Activated CD8-positive, alpha-beta memory T cell treated with anti-CD3 and anti-CD28 coated beads for 36 hours (primary cell): Measurements from ENCODE around the gene CARMIL1. TPM values are rescaled to one million over a fixed set of nuclear protein-coding genes. Genes with fewer than 3 reads are reported as not detected.

Experiments used
- CTCF ChIA-PET: fragments of 350-600 bp; sonication (Branson Sonifier 250); formaldehyde crosslinking; loops from one replicate; lab custom pipeline; 2021; ENCODE audit warnings: antibody characterized with exemption; lab: Charles Lee
- POLR2A ChIA-PET: fragments of 350-600 bp; sonication (Branson Sonifier 250); formaldehyde crosslinking; loops from one replicate; lab custom pipeline; 2021; ENCODE audit warnings: antibody characterized with exemption; lab: Charles Lee
- total RNA-seq, 2 experiments: library from RNA; stranded (reverse); gene quantifications; one replicate each; pipeline ENCODE4 v1.2.3, GENCODE V29; 2021

The CARMIL1 gene
- total RNA-seq, 2 experiments from 2014 or later, result 2.0 TPM

- ChIA-PET CTCF (no interaction called here), POLR2A (no interaction called here)
These were observed 45.0 kb downstream of the CARMIL1 start for GRCh38 chr6:25324066-25324762.

GRCh38 chr6:25326126-25326525, 47.0 kb downstream of the CARMIL1 start:
- ChIA-PET CTCF (no interaction called here), POLR2A (no interaction called here)

GRCh38 chr6:25326960-25327359, 47.8 kb downstream of the CARMIL1 start:
- ChIA-PET CTCF (no interaction called here), POLR2A (no interaction called here)

- POLR2A ChIA-PET, result no interaction called here
- CTCF ChIA-PET, result no interaction called here
These were observed 48.3 kb downstream of the CARMIL1 start for GRCh38 chr6:25327432-25327831.

DNA sequence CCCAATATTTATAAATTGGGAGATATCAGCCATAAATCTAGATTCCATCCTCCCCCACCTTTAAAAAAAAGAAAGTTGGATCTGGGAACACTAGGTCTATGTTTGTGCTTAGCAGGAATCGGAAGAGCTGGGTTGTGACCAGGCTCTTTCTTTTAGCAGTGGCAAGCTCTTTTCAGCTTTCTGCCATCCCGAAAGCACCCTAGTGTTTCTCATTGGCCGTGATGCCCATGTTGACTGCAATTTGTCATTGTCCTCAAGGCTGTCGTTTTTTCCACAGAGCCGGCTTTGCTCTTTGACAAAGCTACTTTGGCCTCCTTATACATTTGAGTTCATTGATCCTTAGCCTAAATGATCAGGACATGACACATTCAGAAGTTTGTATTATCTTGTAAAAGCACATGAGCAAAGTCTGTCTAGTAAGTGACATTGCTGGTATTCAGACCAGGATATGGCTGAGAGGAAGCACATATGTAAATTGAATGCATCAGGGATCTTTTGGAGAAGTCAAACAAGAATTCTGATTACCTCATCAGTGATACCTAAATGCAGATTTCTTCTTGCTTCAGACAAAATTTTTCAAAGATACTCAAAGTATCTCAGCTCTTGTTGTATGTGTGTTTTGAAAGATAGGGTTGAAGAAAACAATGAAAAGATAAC, 50.1 kb downstream of the CARMIL1 start:
- CTCF ChIA-PET, result no interaction called here
- POLR2A ChIA-PET, result no interaction called here

- CTCF ChIA-PET, result no interaction called here
- POLR2A ChIA-PET, result no interaction called here
These were observed 50.8 kb downstream of the CARMIL1 start for GRCh38 chr6:25329982-25330381.

- CTCF ChIA-PET, result no interaction called here
- POLR2A ChIA-PET, result no interaction called here
These were observed 51.9 kb downstream of the CARMIL1 start for GRCh38 chr6:25330796-25331685.

DNA sequence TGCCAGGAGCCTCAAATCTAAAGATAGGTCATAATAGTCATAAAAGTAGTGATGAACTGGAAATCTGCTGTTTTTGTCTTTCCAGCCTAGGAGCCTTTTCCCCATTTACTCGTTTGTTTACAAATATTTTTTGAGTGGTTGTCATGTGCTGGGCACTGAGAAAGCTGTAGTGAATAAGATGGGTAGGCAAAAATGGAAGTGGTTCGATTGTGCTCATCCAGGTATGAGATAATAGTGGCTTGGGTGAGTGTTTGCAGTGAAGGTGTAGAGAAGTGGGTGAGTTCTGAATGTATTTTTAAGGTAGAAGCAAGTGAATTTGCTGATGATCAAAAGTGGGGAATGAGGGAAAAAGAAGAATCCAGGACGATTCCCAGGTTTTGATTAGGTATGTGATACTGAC, 53.0 kb downstream of the CARMIL1 start:
- POLR2A ChIA-PET, result no interaction called here
- CTCF ChIA-PET, result no interaction called here

DNA sequence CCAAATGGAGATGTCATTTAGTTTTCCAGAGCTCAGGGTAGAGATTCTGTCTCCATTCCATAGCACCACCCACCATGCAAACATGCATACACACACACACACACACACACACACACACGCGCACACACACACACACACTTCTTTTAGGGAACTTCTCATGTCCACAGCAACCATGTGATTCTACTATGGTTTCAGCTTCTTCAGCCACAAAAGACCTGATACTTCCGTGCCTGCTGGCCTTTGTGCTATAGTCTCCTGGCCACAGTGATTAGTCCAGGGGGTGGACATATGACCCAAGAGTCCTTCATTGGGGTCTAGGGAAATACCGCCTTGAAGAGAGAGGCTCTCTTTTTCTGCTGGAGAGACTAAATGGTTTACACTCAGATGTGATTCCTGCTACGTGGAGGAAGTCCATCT, 53.5 kb downstream of the CARMIL1 start:
- ChIA-PET POLR2A (no interaction called here), CTCF (no interaction called here)

DNA sequence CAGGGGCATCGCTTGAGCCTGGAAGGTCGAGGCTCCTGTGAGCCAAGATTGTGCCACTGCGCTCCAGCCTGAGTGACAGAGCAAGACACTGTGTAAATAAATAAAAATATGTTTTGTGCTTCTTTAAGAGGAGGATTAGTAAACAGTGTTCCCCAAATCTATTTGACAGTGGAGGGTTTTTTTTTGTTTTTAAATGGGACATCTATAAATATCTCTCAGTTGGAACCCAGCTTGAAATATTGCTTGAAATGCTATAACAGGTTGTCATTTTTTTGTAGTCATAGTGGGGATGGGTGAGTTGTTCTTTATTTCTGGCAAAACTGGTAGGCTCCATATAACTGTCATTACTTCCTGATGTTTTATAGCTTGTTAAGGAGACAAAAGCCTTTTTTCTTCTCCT, 54.3 kb downstream of the CARMIL1 start:
- ChIA-PET POLR2A (no interaction called here), CTCF (interaction anchor here (1.3 kb wide), 1 partner anchor 54 kb away, joined by 3 read pairs; the partner anchor contains the start of gene CARMIL1)

DNA sequence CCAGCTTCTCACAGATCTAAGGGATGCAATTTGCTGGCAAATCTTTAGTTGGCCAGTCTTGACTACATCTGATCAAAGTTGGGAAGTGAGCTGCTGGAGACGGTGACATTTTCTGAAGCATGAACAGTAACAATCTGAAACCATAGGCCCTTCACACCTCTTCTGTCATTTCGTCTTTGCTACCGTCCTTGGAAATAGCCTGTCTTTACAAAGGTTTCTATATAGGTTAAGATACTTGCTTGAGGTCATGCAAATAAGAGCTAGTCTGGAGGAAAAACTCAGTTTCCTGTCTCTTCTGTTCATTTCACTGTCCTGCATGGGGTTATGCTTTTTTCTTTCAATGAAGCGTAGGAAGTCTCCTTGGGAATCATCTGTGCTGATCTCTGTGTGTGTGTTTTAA, 55.6 kb downstream of the CARMIL1 start:
- POLR2A ChIA-PET, result no interaction called here
- CTCF ChIA-PET, result no interaction called here

- POLR2A ChIA-PET, result no interaction called here
- CTCF ChIA-PET, result no interaction called here
These were observed 57.8 kb downstream of the CARMIL1 start for GRCh38 chr6:25336996-25337395.

DNA sequence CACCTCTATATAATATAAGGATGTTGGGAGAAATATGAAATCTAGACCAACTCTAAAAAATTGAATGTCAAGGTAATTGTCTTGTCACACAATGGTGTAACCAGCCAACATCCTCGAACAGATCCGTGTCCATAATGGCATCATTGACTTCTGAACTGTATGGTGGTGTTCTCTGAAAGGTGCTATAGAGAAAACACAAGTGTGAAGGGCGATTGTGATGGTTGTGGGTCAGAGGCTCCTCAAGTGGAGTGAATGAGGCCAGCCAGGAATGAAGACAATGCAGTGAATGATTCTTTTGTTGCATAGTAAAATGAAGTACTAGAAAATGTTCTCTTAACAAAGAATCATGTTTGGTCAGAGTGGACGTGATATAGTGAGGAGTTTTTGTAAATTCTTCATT, 58.3 kb downstream of the CARMIL1 start:
- CTCF ChIA-PET, result no interaction called here
- POLR2A ChIA-PET, result no interaction called here

DNA sequence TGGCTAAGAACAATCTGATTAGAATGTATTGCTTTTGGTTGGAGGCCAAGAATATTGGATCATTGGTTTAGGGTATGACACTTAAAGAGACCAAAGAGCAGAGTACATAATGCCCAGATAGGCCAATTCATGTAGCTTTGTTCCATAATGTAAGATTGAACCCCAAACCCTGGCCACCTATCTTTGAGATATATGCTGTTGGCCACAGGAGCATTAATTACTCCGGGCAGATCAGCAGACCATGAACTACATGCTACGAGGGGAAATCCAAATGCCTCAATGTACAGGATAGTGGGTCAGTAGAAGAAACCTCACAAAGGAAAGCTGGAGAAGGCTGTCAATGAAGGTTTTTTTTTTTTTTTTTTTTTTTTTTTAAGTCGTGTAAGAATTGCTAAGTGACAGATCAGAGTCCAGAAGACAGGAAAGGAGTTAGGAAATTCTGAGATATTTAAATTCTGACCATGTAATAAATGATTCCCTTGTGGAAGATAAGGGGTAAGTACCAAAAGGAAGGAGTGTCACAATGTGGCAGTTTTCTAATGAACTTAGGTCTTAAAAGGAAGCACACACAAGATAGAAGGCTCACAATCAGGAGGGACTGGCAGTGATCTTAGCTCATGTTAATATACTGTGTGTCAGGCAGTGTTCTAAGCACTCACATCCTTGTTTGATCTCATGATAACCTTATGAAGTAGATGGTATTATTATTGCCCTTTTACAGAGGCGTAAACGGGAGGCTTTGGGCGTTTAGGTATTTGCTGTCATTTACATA, 61.4 kb downstream of the CARMIL1 start:
- CTCF ChIA-PET, result no interaction called here
- POLR2A ChIA-PET, result no interaction called here

DNA sequence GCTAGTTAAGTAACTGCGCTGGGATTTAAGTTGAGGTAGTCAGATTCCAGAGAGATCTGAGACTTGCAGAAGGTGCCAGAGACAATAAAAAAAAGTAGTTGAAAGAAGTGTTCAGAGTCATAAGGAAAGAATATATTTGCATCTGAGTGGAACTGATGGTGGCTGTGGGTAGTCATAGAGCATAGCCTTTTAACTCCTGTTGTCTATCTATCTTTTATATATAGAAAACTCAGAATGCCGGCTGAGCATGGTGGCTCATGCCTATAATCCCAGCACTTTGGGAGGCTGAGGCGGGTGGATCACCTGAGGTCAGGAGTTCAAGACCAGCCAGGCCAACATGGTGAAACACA, 62.0 kb downstream of the CARMIL1 start:
- ChIA-PET CTCF (no interaction called here), POLR2A (no interaction called here)

GRCh38 chr6:25341923-25342619, 62.9 kb downstream of the CARMIL1 start:
- ChIA-PET POLR2A (interaction anchor here (0.7 kb wide), 1 partner anchor 28 kb away, joined by 3 read pairs; no protein-coding TSS in a partner anchor), CTCF (no interaction called here)

DNA sequence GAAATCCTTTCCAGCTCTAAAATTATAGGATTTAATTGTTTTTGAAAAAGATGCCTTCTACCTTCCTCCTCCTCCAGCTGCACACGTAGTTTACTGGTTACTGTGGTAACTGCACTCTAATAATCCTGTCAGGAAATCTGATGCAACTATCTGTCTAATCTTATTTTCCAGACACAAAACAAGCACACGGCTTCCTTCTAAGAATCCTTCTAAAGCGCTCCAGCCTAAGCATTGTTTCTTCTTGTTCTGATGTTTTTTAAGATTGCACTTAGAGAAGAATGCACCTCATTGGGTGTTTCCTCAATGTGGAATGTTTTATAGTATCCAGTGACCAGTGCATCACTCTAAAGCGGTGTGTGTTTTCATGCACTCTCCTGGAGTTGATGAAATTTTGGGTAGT, 63.6 kb downstream of the CARMIL1 start:
- ChIA-PET CTCF (no interaction called here), POLR2A (no interaction called here)

DNA sequence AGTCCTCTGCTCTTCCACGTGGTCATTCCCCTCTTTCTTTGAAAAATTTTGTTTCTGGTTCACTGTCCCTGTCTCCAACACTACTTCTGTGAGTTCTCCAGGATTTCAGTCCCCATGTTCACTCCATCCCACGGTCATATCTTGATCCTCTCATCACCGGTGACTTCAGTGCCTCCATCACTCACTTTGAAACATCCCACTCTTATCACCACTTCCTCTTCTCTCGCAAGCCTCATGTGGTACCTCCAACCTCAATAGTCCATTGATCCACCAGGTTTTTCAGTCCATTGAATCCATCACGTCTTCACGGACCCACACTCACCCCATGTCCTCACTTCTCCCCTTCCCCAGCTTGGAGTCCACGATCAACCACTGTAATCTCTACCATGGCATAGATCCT, 64.8 kb downstream of the CARMIL1 start:
- ChIA-PET CTCF (no interaction called here), POLR2A (no interaction called here)

- CTCF ChIA-PET, result no interaction called here
- POLR2A ChIA-PET, result no interaction called here
These were observed 65.7 kb downstream of the CARMIL1 start for GRCh38 chr6:25344827-25345226.
